ENCODE measurements around the gene ANO5.

Gene ANO5

GRCh38 chr11:22192642-22193347, at the start of gene ANO5:
Gene ANO5 (plus strand): TSS chr11:22193085. CDS start chr11:22193493, 408 bp downstream.
- DNase-seq = no peak

GRCh38 chr11:22151649-22152197, 41.2 kb upstream of the ANO5 start:
- no peak for DNase-seq

GRCh38 chr11:22157531-22157930, 35.4 kb upstream of the ANO5 start:
- DNase-seq = no peak

DNA sequence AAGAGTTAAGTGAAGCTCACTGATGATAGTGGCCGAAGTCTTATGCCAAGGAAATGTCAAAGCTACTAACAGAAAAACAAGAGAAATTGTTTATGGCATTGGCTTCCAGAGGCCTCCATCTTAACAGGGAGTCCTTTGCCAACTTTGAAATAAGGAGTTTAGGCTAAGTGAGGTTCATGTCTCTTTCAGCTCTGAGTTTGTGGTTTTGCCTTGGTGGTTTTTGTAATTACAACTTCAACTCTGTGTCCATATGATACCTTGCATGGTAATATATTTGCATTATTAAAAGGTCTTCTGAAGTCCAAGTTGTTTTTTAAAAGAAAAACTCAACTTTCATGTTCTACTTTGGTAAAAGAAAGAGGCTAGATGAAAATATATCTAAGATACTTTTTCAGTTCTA, 31.4 kb upstream of the ANO5 start:
- DNase-seq = no peak

- no peak for DNase-seq
These were observed 30.1 kb upstream of the ANO5 start for GRCh38 chr11:22162756-22163155.

DNA sequence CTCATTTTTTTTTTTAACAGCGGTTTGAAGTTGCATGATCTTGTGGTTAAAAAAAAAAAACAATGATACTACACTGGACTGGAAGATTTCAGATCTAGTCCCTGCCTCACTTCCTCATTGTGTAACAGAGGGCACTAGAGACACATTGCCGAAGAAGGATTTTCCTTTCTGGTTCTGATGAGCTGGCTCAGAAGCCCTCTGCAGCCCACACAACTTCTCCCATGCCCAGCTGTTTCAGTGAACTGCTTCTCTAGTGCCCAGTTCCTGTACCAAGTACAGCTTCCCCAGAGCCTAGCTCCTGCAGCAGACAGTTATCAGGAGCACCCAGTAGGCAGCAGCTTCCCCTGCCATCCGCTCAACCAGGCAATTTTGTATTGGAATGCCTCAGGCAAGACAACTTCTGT, 29.5 kb upstream of the ANO5 start:
- no peak for DNase-seq

GRCh38 chr11:22165087-22165486, 27.8 kb upstream of the ANO5 start:
- no peak for DNase-seq

GRCh38 chr11:22165759-22166513, 26.9 kb upstream of the ANO5 start:
- DNase-seq = no peak

DNA sequence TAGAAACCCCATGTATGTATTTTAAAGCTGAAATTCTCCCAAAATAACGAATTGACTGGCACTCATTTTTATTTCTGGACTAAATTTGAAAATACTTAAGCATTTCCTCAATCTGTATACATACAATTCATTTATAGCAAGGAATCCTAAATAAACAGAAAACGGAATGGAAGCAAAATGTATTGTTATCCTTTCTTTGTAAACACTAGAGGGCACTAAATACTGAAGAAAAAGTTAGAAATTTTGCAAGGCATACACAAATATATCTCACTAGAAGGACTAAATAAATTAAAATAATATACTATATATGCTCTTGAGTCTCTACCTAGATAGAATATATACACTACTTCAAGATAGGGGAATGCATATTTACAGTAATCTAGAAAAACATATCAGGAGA, 23.1 kb upstream of the ANO5 start:
- peak; percentile 15 for DNase-seq

- no peak for DNase-seq
These were observed 19.4 kb upstream of the ANO5 start for GRCh38 chr11:22173532-22173931.

DNA sequence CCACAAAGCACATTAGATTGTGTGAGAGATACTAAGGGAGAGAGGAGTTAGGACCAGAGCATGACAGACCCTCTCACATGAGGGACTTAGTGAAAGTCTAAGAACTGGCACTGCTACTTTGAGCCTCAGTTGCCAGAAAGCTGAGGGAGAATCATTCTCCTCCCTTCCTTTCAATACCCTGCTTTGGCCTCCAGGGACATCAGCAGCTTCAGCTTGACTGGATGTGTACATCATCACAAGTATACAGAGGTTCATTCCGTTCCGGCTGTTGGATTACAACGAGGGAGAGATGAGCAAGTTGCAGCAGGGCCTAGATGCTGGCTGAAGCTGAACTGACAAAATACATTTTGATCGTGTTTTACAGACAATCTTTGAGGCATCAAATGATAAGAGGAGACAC, 15.7 kb upstream of the ANO5 start:
- DNase-seq = no peak

DNA sequence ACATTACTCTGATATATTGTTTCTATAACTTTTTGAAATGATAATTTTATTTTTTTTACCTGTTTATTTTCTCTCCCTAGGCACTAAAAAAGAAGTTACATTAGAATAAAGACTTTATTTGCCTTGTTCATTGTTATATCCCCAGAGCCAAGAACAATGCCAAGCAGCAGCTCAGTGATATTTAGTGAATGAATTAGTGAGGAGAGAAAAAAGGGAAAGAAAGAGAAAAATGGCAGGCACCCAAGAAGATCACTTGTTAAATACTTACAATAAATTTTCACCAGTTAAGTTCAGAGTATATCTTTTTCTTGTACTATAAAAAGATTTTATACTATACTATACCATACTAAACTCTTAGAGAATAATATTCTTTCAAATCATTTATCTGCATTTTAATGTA, 13.3 kb upstream of the ANO5 start:
- no peak for DNase-seq

DNA sequence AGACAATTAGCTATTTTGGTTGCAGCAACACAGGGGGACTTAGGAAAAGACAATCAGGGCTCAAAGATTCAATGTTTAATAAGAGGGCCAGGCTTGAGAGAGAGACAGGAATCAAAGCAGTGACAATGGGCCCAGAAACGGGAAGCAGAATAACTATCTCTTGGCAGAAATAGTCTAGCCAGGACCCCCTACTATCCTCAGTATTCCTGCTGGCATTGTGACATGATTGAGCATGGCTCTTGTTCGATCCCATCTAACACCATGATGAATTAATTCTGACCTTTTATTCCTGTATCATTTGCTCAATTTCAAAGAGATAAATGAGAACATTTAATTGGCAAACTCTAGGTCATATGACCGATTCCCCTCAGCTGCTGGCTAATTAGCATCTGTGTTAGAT, 12.8 kb upstream of the ANO5 start:
- DNase-seq = no peak

- no peak for DNase-seq
These were observed 3.2 kb upstream of the ANO5 start for GRCh38 chr11:22189660-22190059.

- no peak for DNase-seq
These were observed 1.9 kb upstream of the ANO5 start for GRCh38 chr11:22190827-22191463.

DNA sequence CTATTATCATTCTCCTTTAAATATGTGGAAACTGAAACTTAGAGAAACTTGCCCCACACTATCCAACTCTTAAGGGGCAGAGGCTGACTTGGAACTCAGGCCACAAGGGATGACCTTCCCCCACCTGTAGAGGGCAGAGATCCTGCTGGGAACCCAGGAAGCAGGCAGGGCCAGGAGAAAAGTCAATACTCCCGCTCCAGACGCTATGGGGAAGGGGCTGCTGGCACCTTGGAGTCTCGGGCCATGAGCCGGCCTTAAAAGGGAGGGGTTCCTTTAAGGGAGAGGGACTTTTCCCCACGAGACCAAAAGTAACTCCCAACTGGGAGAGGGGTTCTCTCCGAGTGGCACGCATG, 620 bp upstream of the ANO5 start:
- peak; percentile 8 for DNase-seq

DNA sequence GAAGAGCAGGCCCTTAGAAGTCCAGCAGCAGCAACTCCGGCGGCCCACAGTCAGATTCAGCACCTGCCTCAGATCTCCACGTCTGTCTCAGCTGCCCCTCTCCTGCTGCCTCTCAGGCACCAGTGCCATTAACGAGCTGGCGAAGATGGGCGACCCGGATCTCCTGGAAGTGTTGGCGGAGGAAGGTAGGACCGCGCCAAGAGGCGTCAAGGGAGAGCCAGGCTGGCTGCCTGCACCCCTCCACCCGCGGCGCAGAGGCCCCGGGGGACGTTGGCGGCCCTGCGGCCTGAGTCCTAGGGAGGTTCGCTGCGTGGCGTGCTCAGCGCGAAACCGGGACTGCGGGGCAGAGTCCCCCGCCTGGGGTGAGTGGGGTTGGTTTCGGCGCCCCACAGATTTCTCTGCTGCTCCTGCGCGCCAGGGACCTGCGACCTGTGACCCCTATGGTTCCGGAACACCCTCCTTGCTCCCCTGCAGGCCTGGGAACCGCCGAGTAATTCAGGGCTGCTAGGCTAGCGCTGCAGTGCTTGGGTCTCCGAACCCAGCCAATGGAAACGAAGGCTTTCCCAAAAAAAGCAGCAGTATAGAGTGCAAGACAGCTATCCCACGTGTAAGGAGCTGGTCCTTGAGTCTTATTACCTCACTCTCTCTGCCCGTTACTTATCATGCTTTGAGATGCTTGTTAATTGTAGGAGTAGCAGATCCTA, 615 bp downstream of the ANO5 start:
- no peak for DNase-seq

DNA sequence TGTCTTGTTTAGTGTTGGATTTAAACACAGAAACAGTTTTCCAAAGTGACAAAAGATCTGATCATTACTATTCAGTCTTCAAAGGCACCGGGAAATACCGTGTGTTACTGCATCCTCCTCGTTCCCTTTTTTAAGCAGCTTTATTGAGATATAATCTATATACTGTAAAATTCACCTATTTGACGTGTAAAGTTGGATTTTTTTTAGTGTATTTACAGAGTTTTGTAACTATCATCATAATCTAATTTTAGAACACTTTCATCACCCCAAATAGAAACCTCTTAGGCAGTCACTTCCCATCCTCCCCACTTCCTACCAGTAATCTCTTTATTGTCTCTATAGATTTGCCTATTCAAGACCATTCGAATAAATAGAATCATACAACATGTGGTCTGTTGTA, 1.4 kb downstream of the ANO5 start:
- DNase-seq = no peak

- no peak for DNase-seq
These were observed 2.0 kb downstream of the ANO5 start for GRCh38 chr11:22194907-22195306.

- DNase-seq = no peak
These were observed 4.5 kb downstream of the ANO5 start for GRCh38 chr11:22197139-22198005.

GRCh38 chr11:22199243-22199642, 6.4 kb downstream of the ANO5 start:
- no peak for DNase-seq

DNA sequence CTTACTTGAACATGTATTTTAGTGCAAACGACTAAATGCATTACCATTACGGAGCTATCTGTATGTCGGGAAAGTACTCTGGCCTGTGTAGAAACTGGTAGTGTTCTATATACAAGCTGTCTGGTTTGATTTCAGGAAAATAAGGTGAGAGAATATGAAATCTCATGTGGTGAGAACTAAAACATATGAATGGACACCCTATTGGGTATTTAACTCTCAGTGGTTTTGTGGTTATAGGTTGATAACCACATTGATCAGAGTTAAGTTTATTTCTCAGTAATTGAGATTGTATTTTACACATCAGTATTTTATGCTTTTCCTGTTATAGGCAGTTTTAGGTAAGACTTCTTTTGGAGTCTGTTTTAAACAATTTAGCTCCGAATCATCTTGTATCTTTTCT, 10.4 kb downstream of the ANO5 start:
- DNase-seq = no peak
